HepG2 (cell line): ENCODE results near the gene ADPGK. TPM values are rescaled to one million over a fixed set of nuclear protein-coding genes. Genes with fewer than 3 reads are reported as not detected.

Experiments
- ATAC-seq: fragments of 200-7000 bp; cut with Tn5 transposase; 3 replicates; pipeline ENCODE4 v1.9.1; 2020; ENCODE audit warnings: mild to moderate bottlenecking, moderate library complexity
- BruUV-seq: library from RNA; stranded (reverse); fragments of 400-500 nt; replicated peaks from 2 replicates; lab custom pipeline; 2021; lab: Mats Ljungman, UMichigan
- CTCF ChIA-PET: fragments of 300-600 bp; formaldehyde crosslinking; extraction: SDS; loops from one replicate; lab custom pipeline; 2021; ENCODE audit warnings: low total read pairs, inconsistent platforms, low intra/inter-chr PET ratio; lab: Yijun Ruan, JAX
- POLR2A ChIA-PET: fragments of 350-600 bp; sonication (Branson Sonifier 250); formaldehyde crosslinking; loops from one replicate; lab custom pipeline; 2020; ENCODE audit warnings: antibody characterized with exemption, inconsistent platforms; lab: Yijun Ruan, JAX
- DNase-seq: peaks from one replicate; pipeline ENCODE4 v3.0.0-alpha.2; 2015; ENCODE audit warnings: low spot score
- FAIRE-seq: peaks from 3 replicates; lab custom pipeline; 2011; peaks lifted over from hg19 to GRCh38; lab: Jason Lieb, UNC
- H2AFZ ChIP-seq: one replicate; pipeline ENCODE4 v1.6.1; 2011; ENCODE audit warnings: low read length, inconsistent platforms
- H3K27ac ChIP-seq: fragments of 300-600 bp; 3 replicates; pipeline ENCODE4 v1.8.0; 2011; ENCODE audit warnings: mixed run types, mild to moderate bottlenecking, mixed read lengths, low read length, inconsistent platforms; ENCODE audit not compliant: insufficient read depth; ENCODE audit errors: extremely low read length
- H3K27me3 ChIP-seq, 2 experiments: fragments of 200-600 bp in 1 of 2; 2 replicates in 1 of 2; 3 replicates in 1 of 2; pipeline versions ENCODE4 v1.6.0 to v1.8.0; 2011; ENCODE audit warnings: low read length in 2 of 2, mild to moderate bottlenecking in 2 of 2, moderate library complexity in 2 of 2, inconsistent platforms in 1 of 2; ENCODE audit not compliant: insufficient read depth in 2 of 2, control insufficient read depth in 1 of 2
- H3K36me3 ChIP-seq, 2 experiments: fragments of 200-600 bp in 1 of 2; replicated peaks in 1 of 2; 2 replicates in 1 of 2; 3 replicates in 1 of 2; pipeline versions ENCODE4 v1.5.1 to v1.8.0; 2011; ENCODE audit warnings: low read length in 2 of 2, inconsistent platforms in 1 of 2; ENCODE audit not compliant: insufficient read depth in 2 of 2, control insufficient read depth in 1 of 2
- H3K4me1 ChIP-seq: 2 replicates; pipeline ENCODE4 v1.5.1; 2012; ENCODE audit warnings: low read length, inconsistent platforms; ENCODE audit not compliant: insufficient read depth
- H3K4me2 ChIP-seq: 2 replicates; pipeline ENCODE4 v1.6.0; 2011; ENCODE audit warnings: low read depth, low read length, inconsistent platforms
- H3K4me3 ChIP-seq, 3 experiments: fragments of 200-600 bp in 1 of 3; sonication (generic), shearing (Covaris generic) in 1 of 3; replicated peaks in 1 of 3; 2 replicates each; pipeline ENCODE4 v1.5.1; 2011 to 2016; ENCODE audit warnings: low read length in 3 of 3, inconsistent platforms in 2 of 3, low read depth in 2 of 3, mild to moderate bottlenecking in 2 of 3, control low read depth in 1 of 3, mixed read lengths in 1 of 3; ENCODE audit not compliant: insufficient read depth in 1 of 3
- H3K79me2 ChIP-seq: one replicate; pipeline ENCODE4 v1.6.1; 2011; ENCODE audit warnings: low read length, inconsistent platforms; ENCODE audit not compliant: insufficient read depth
- H3K9ac ChIP-seq: 2 replicates; pipeline ENCODE4 v1.6.0; 2011; ENCODE audit warnings: mild to moderate bottlenecking, low read depth, low read length, inconsistent platforms; ENCODE audit not compliant: insufficient read depth
- H3K9me3 ChIP-seq: 2 replicates; pipeline ENCODE4 v1.5.1; 2012; ENCODE audit warnings: mild to moderate bottlenecking, low read length
- H4K20me1 ChIP-seq: 2 replicates; pipeline ENCODE4 v1.6.0; 2011; ENCODE audit warnings: inconsistent platforms, mild to moderate bottlenecking, low read length, moderate library complexity; ENCODE audit not compliant: insufficient read depth
- AFF4 ChIP-seq: sonication (generic); formaldehyde crosslinking; IDR thresholded peaks from 2 replicates; pipeline ENCODE4 v1.4.0; 2020; ENCODE audit warnings: missing genetic modification reagents
- ELF4 ChIP-seq: sonication (generic); formaldehyde crosslinking; IDR thresholded peaks from 2 replicates; pipeline ENCODE4 v1.5.0; 2020; ENCODE audit warnings: missing genetic modification reagents, mild to moderate bottlenecking, moderate library complexity, borderline replicate concordance
- KAT2B ChIP-seq: fragments of 150-350 bp; IDR thresholded peaks from 2 replicates; pipeline ENCODE4 v1.6.1; 2014; ENCODE audit warnings: low read depth, low read length, borderline replicate concordance
- MAFF ChIP-seq: IDR thresholded peaks from 2 replicates; pipeline ENCODE4 v1.6.1; 2011; ENCODE audit warnings: low read depth, low read length, improper control_type of control experiment
- MBNL3 ChIP-seq: fragments of 250-450 bp; sonication (Bioruptor Pico); conservative IDR thresholded peaks from 2 replicates; pipeline ENCODE4 v1.8.0; 2022; ENCODE audit warnings: mild to moderate bottlenecking, inconsistent platforms
- SMYD3 ChIP-seq: sonication (generic); formaldehyde crosslinking; IDR thresholded peaks from 2 replicates; pipeline ENCODE4 v1.8.1; 2023; ENCODE audit warnings: mild to moderate bottlenecking, missing genetic modification reagents
- SSRP1 ChIP-seq: IDR thresholded peaks from 2 replicates; pipeline ENCODE4 v1.6.1; 2016; ENCODE audit warnings: control low read depth
- ZBTB33 ChIP-seq: sonication (generic); formaldehyde crosslinking; IDR thresholded peaks from 2 replicates; pipeline ENCODE4 v1.4.0; 2020; ENCODE audit warnings: missing genetic modification reagents
- ZNF225 ChIP-seq: sonication (generic); formaldehyde crosslinking; IDR thresholded peaks from 2 replicates; pipeline ENCODE4 v1.4.0; 2020; ENCODE audit warnings: mild to moderate bottlenecking, missing genetic modification reagents
- ZNF235 ChIP-seq: sonication (generic); formaldehyde crosslinking; IDR thresholded peaks from 2 replicates; pipeline ENCODE4 v1.8.1; 2023; ENCODE audit warnings: mild to moderate bottlenecking, missing genetic modification reagents, borderline replicate concordance
- ZNF282 ChIP-seq: fragments of 450-650 bp; IDR thresholded peaks from 2 replicates; pipeline ENCODE4 v1.6.1; 2018; ENCODE audit not compliant: partially characterized antibody
- ZNF329 ChIP-seq: sonication (generic); formaldehyde crosslinking; IDR thresholded peaks from 2 replicates; pipeline ENCODE4 v1.9.0; 2021; ENCODE audit warnings: low read depth, mild to moderate bottlenecking, missing genetic modification reagents
- ZNF772 ChIP-seq: sonication (generic); formaldehyde crosslinking; IDR thresholded peaks from 2 replicates; pipeline ENCODE4 v1.5.0; 2020; ENCODE audit warnings: mild to moderate bottlenecking, missing genetic modification reagents
- WGBS: methylation state at CpG from one replicate; pipeline ENCODE4 v1.1.6; 2017; ENCODE audit warnings: low lambda C conversion rate; 5-methylcytosine and 5-hydroxymethylcytosine counted together
- in situ Hi-C: cut with HindIII; loops from 2 replicates; pipeline ENCODE4 v1.10.0; 2017; ENCODE audit warnings: low pct_unique_long_range_greater_than_20kb; ENCODE audit not compliant: extremely low pct_ligation_motif_present
- intact Hi-C: fragments of 100-400 bp; cut with micrococcal nuclease; formaldehyde crosslinking; loops from one replicate; pipeline ENCODE4 v1.10.0; 2022; ENCODE audit not compliant: unreplicated experiment
- polyA plus RNA-seq, 8 experiments: library from polyadenylated mRNA; depleted of rRNA in 3 of 8; stranded (reverse) in 7 of 8; unstranded in 1 of 8; fragments of >200 nt; fragmentation: Illumina TruSeq in 4 of 8; extraction: Trizol in 4 of 8; gene quantifications; 2 replicates each; pipeline versions ENCODE4 v1.2.1 to v1.2.3, GENCODE V29; 2011 to 2016; ENCODE audit warnings: low read depth in 4 of 8, missing spikeins in 1 of 8, mixed read lengths in 1 of 8; ENCODE audit not compliant: insufficient read depth in 1 of 8
- total RNA-seq, 5 experiments: library from RNA; depleted of rRNA; stranded (reverse); fragments of >200 nt; fragmentation: Illumina TruSeq; extraction: Trizol; gene quantifications; 2 replicates each; pipeline ENCODE4 v1.2.3, GENCODE V29; 2016; ENCODE audit warnings: low read depth in 1 of 5
- TF ChIP-seq, protein P1 (sequence below): sonication (generic); formaldehyde crosslinking; IDR thresholded peaks from 2 replicates; pipeline ENCODE4 v1.4.0; 2020; ENCODE audit warnings: mild to moderate bottlenecking, missing genetic modification reagents

ADPGK gene
- total and polyA plus RNA-seq, 2 of the 13 experiments (the other 11 are each of a cell fraction or from before 2014, with no cell fraction given), result 61.6 to 67.5 TPM

DNA sequence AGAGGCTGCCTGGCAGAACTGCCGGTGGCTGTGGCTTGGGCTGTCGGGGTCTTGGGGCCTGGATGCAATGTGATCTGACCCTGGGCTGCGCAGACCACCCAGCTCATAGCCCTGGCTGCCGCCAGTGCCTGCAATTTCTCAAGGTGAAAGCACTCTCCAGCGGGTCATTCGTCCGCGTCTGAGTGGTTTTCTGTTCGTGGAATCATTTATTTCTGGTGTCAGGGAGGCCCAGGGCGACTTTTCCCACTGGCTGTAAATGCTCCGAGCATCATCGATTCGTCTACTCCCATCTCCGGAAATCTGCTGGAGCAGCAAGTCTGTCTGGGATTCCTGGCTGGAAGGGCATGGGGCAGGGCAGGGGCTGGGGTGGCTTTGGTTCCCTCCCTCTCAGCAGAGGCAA is 40.6 kb upstream of the ADPGK start:
- TF ChIP-seq MAFF, result no peak
- TF ChIP-seq ZBTB33, result no peak
- TF ChIP-seq ZNF225 (CRISPR knock-in tag), result no peak
- TF ChIP-seq ELF4 (CRISPR knock-in tag), result no peak
- TF ChIP-seq ZNF282, result no peak
- ATAC-seq, result no peak
- no peak overlapping the region for H2AFZ ChIP-seq
- H3K9me3 ChIP-seq, result no peaks in the 10 kb centered on the region
- POLR2A ChIA-PET, result no interaction called here
- 40% methylated on average over 11 of the region's 14 CpGs for WGBS
- no peak for DNase-seq
- no peak overlapping the region for H3K9ac ChIP-seq
- no TSS peak for BruUV-seq
- H3K4me2 ChIP-seq, result no peak overlapping the region
- FAIRE-seq, result no peak
- no peaks in the 10 kb centered on the region for H4K20me1 ChIP-seq
- CTCF ChIA-PET, result no interaction called here
- H3K4me1 ChIP-seq, result no peaks in the 10 kb centered on the region
- no peaks in the 10 kb centered on the region for H3K79me2 ChIP-seq
- peaks cover 0 to 11% of the 10 kb centered on the region in 2 experiments; a peak in 3 of 5 replicates for H3K27me3 ChIP-seq
- no peak overlapping the region for H3K27ac ChIP-seq
- no peak overlapping the region for H3K4me3 ChIP-seq
- intact Hi-C loops (no loop called here), in situ Hi-C loops (no loop called here)
- no peaks in the 10 kb centered on the region for H3K36me3 ChIP-seq

DNA sequence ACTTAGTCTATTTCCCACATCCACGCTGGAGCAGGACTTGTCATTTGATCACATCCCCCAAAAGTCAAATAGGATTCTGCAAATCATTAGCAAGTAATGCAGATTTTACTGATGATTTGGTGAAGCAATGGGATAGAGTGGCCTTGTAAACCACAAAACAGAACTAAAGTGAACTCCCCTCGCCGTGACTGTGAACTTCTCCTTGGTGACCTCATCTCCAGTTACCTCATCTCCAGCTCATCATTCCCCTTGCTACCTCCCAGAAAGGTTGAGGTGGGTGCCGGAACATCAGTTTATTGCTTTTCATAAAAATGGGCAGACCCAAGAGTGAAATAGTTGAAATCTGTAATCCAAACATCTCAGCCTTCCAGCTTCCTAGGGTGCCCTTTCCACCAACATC is 36.7 kb upstream of the ADPGK start:
- in situ Hi-C loops (no loop called here), intact Hi-C loops (no loop called here)
- no peaks in the 10 kb centered on the region for H3K36me3 ChIP-seq
- DNase-seq, result no peak
- no peak overlapping the region for H3K27ac ChIP-seq
- H3K4me2 ChIP-seq, result no peak overlapping the region
- no peak overlapping the region for H2AFZ ChIP-seq
- WGBS, result 2% methylated on average over 4 of the region's 4 CpGs
- no peak overlapping the region for H3K4me3 ChIP-seq
- no TSS peak for BruUV-seq
- no peaks in the 10 kb centered on the region for H4K20me1 ChIP-seq
- ChIA-PET CTCF (no interaction called here), POLR2A (no interaction called here)
- no peak overlapping the region for H3K9ac ChIP-seq
- H3K9me3 ChIP-seq, result no peaks in the 10 kb centered on the region
- FAIRE-seq, result no peak
- H3K27me3 ChIP-seq, result peaks cover 2 to 30% of the 10 kb centered on the region in 2 experiments; a peak in 4 of 5 replicates
- no peaks in the 10 kb centered on the region for H3K4me1 ChIP-seq
- ATAC-seq, result no peak
- no peaks in the 10 kb centered on the region for H3K79me2 ChIP-seq
- TF ChIP-seq SMYD3 (CRISPR knock-in tag), result no peak
- TF ChIP-seq MBNL3 (CRISPR knock-in tag), result no peak
- TF ChIP-seq, protein P1, sequence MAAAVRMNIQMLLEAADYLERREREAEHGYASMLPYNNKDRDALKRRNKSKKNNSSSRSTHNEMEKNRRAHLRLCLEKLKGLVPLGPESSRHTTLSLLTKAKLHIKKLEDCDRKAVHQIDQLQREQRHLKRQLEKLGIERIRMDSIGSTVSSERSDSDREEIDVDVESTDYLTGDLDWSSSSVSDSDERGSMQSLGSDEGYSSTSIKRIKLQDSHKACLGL (CRISPR knock-in tag), result no peak
- TF ChIP-seq ZNF772 (CRISPR knock-in tag), result no peak
- TF ChIP-seq ZNF235, result no peak
- TF ChIP-seq ZNF329, result no peak
- TF ChIP-seq KAT2B, result no peak
- no peak for TF ChIP-seq SSRP1 (CRISPR knock-in tag)
- TF ChIP-seq AFF4 (CRISPR knock-in tag), result no peak
